Hepatic stellate cell (primary cell): ENCODE data around the gene EXOSC2.
A peak's percentile ranks its signal among the peaks of the same experiment; 100 is the strongest.
"Not testable (repeated sequence)": the region's sequence is repeated elsewhere in the genome, so short reads cannot be mapped to it uniquely, and the experiment has no call there.

Experiments
- DNase-seq: peaks from one replicate; pipeline ENCODE4 v3.0.0; 2011; ENCODE audit warnings: low spot score

The EXOSC2 gene

GRCh38 chr9:130668196-130668595 is 25.4 kb upstream of the EXOSC2 start:
- no peak for DNase-seq

DNA sequence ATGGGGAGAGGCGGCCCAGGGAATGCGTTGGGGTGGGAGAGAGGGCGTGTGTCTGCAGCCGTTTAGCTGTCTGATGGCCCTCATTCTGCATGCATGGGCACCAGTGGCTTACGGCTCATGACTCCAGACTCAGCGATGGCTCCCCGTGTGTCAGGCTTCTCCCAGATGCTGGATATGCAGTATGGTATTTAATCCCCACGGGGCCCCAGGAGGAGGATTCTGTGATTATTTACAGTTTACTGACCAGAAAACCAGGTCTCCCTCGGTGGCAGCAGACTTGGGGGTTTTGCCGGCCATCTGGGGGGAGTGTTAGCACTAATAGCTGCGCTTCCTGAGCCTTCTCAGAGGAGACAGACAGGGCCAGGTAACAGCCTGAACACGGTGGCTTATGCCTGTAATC is 24.9 kb upstream of the EXOSC2 start:
- DNase-seq, result no peak

DNA sequence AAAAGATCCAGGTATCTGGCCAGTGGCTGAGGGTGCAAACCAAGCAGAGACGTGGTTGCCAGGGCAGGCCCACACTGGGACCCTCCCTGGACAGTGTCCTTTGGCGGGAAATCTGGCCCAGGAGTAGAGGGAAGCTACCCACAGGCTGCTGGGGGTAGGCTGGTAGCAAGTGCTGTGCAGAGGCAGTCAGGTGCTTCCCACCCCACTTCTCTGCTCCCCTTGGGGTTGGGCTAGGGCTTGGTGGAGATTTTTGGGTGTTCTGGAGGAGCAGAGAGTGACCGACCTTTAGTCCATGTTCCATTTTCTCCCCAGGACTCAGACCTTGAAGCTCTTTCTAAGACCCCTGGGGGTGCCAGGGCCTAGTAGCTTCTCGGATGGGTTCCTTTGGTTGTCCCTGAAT is 23.6 kb upstream of the EXOSC2 start:
- no peak for DNase-seq

DNA sequence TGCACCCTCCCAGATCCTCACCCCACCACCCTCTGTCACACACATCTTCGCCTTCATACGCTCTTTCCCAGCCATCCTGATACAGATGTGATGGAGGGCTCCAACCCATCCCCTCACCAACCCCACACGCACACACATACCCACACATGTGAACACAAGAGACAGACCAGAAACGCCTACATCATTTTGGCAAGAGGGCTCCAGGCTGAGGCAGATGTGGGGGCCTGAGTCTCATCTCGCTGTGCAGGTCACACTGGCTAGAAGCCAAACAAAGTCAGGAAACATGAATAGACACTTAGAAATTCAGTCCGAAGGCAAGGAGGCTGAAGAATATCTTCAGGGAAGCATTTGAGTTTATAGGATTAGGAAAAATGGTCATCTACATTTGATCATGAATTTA is 22.9 kb upstream of the EXOSC2 start:
- DNase-seq, result no peak

DNA sequence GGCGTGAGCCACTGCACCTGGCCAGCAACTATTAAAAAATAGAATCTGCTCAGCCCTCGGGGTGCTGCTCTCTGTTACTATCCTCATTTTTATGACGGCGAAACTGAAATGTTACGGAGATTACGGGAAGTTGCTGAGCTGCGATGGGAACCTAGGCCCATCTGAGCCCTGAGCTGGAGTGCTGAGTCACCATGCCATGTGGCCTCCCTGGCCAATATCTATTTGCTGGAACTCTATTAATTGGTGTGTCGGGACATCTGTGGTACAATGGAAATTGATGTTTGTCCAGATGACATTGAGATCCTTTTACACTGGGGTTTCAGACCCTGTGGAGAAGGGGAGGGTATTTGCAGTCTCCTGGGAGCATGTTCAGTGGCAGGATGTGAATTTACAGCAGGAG is 21.1 kb upstream of the EXOSC2 start:
- no peak for DNase-seq

GRCh38 chr9:130672933-130673615 is 20.5 kb upstream of the EXOSC2 start:
- DNase-seq, result no peak

- no peak for DNase-seq
Measured at GRCh38 chr9:130675396-130675795, 18.2 kb upstream of the EXOSC2 start.

GRCh38 chr9:130677252-130677651 is 16.3 kb upstream of the EXOSC2 start:
- DNase-seq, result no peak

DNA sequence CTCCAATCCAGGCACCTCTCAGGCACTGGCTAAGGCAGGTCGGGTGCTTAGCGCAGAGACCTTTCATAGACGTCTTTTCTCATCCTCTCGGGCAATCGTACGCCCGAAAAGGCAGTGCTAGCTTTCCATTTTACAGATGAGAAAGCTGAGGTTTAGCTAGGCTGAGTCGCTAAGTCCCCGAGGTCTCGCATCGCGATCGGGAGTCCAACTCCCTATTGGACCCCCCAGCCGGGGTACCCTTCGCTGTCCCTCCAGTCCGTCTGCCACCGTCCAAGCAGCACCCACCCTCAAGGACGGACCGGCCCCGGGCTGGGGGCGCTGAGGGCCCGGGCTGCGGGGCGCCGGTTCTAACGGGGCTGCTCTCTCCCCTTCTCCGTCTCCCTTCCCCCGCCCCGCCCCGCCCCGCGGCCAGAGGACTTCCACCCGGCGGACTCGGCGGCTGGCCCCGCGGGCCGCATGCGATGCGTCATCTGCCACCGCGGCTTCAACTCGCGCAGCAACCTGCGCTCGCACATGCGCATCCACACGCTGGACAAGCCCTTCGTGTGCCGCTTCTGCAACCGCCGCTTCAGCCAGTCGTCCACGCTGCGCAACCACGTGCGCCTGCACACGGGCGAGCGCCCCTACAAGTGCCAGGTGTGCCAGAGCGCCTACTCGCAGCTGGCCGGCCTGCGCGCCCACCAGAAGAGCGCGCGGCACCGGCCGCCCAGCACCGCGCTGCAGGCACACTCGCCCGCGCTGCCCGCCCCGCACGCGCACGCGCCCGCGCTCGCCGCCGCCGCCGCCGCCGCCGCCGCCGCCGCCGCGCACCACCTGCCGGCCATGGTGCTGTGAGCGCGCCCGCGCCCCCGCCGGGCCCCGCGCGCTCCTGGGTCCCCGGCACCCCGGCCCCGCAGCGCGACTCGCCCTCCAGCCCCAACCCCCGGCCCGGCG is 12.5 kb upstream of the EXOSC2 start:
- peak; percentile 95 for DNase-seq

GRCh38 chr9:130681769-130682420 is 11.7 kb upstream of the EXOSC2 start:
- no peak for DNase-seq

DNA sequence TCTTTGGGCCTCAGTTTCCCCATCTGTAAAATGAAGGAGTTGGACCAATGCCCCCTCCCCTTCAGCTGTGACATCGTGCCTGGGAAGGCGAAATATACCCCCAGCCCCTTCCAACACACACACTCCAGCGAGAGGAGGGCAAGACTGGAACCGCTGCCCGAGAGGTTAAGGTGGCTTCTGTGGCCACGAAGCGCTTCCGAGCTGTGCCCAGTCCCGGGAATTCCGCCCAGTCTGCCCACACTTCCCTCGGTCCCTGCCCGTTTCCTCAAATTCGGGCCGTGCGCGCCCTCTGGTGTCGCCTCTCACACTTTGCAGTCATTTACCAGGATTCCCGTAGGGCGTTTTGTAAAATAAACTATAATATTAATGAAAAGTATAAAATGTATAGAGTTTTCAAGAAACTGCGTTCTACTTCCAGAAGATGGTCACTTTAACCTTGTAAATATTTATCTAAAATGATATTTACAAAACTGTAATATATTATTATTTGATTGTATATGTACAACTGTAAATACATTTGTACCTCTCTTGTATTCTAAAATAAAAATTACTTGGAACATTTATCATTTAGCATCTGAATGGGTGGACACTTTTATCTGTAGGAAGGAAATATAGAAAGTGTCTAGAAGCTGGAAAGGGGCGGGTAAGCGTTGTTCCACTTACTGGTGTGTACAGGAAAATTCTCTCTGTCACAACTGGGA is 11.0 kb upstream of the EXOSC2 start:
- DNase-seq, result peak; percentile 86

GRCh38 chr9:130685104-130685503 is 8.5 kb upstream of the EXOSC2 start:
- no peak for DNase-seq

GRCh38 chr9:130685945-130686344 is 7.6 kb upstream of the EXOSC2 start:
- not testable (repeated sequence) for DNase-seq

- no peak for DNase-seq
Measured at GRCh38 chr9:130687615-130688014, 6.0 kb upstream of the EXOSC2 start.

- DNase-seq, result no peak
Measured at GRCh38 chr9:130688072-130688471, 5.5 kb upstream of the EXOSC2 start.

GRCh38 chr9:130689572-130689936 is 4.0 kb upstream of the EXOSC2 start:
- no peak for DNase-seq

DNA sequence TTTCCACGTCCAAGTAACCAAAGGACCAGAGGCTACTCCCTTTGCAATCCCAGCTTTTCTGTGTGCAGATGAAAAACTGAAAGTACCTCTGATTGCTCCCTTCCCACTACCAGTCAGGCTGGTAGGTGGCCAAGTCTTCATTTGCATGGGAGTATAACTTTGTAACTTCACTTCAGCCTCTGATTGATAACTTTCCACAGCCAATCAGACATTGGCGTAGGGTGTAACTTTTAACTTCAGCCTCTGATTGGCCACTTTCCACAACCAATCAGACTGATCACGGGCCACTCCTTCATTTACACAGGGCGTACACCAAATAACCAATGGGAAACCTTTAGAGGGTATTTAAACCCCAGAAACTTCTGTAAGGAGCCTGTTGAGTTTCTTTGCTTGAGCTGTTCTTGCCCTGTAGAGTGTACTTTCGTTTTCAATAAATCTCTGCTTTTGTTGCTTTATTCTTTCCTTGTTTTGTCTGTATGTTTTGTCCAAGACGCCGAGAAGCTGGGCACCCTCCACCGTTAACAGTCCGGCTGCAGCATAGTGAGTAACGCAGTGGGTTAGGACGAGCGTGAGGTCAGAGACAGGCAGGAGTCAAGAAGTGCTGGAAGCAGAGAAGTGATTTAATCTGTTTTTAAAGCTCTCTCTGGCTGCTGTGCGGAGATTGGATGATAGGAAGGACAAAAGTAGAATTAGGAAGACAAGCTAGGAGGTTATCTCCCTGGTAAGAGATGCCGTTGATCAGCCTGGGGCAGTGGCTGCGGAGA is 3.5 kb upstream of the EXOSC2 start:
- DNase-seq, result peak; percentile 89

DNA sequence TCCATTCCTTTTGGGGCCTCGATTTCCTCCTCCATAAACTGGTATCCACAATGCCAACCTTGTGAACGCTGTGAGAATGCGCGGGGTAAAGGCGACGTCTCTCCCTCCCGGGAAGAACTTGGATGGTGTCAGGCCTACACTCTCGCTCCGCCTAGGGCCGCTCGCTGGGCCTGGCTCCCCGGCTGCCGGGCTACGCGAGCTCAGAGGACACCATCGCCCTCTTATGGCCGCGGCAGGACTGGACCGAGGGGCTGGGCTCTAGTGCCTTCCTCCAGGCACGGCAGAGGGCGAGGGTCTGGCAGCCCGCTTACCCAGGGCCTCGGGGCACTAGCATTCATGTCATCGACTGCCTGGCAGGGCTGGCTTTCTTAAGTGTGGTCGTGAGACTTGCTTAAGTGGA is 1.3 kb upstream of the EXOSC2 start:
- DNase-seq, result no peak

GRCh38 chr9:130693101-130693425 is 517 bp upstream of the EXOSC2 start:
- DNase-seq, result no peak

GRCh38 chr9:130694205-130694604 is 625 bp downstream of the EXOSC2 start:
- DNase-seq, result no peak

DNA sequence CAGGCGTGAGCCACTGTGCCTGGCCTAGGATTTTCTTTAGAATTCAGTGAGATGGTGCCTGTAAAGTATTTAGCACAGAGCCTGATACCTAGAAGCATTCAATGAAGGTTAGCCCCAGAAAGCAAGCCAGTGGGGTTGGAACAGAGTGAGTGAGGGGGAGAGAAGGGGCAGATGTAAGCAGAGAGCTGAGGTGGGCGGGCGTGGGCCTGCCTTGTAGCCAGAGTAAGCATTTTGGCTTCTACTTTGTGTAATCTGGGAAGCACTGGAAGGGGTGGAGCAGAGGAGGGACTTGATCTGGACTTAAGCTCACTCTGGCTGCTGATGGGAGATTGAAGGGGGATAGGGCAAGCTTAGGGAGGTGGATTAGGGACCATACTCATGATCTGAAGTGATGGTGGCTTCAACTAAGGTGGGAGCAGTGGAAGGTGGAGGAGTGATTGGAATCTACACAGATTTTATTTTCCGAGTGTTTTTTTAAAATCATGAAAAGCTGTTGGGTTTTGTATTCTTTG is 2.6 kb downstream of the EXOSC2 start:
- DNase-seq, result no peak

- no peak for DNase-seq
Measured at GRCh38 chr9:130696996-130697395, 3.4 kb downstream of the EXOSC2 start.
